RPMI8226 (cell line): ENCODE results near the gene MYOD1.
A peak's percentile ranks its signal among the peaks of the same experiment; 100 is the strongest.

Experiments used
- DNase-seq: peaks from one replicate; pipeline ENCODE4 v3.0.0-alpha.2; 2015

Gene MYOD1

GRCh38 chr11:17703951-17704350, 15.4 kb upstream of the MYOD1 start:
- DNase-seq, result no peak

GRCh38 chr11:17707830-17708229, 11.5 kb upstream of the MYOD1 start:
- DNase-seq, result no peak

GRCh38 chr11:17711836-17712235, 7.5 kb upstream of the MYOD1 start:
- DNase-seq, result no peak

GRCh38 chr11:17713851-17714250, 5.5 kb upstream of the MYOD1 start:
- DNase-seq, result no peak

- no peak for DNase-seq
Observed at GRCh38 chr11:17714356-17714854, 5.0 kb upstream of the MYOD1 start.

GRCh38 chr11:17714870-17715269, 4.5 kb upstream of the MYOD1 start:
- no peak for DNase-seq

GRCh38 chr11:17716807-17717206, 2.6 kb upstream of the MYOD1 start:
- no peak for DNase-seq

- no peak for DNase-seq
Observed at GRCh38 chr11:17718015-17718414, 1.4 kb upstream of the MYOD1 start.

GRCh38 chr11:17718510-17718962, 835 bp upstream of the MYOD1 start:
- no peak for DNase-seq

GRCh38 chr11:17719938-17720795, 796 bp downstream of the MYOD1 start:
- no peak for DNase-seq

GRCh38 chr11:17720796-17721171, 1.4 kb downstream of the MYOD1 start:
- no peak for DNase-seq

GRCh38 chr11:17721242-17721999, 2.0 kb downstream of the MYOD1 start:
- DNase-seq, result no peak

- DNase-seq, result peak; percentile 7
Observed at GRCh38 chr11:17722000-17722643, 2.8 kb downstream of the MYOD1 start.

GRCh38 chr11:17724020-17724908, 4.9 kb downstream of the MYOD1 start:
- no peak for DNase-seq

- DNase-seq, result no peak
Observed at GRCh38 chr11:17725174-17725573, 5.8 kb downstream of the MYOD1 start.

GRCh38 chr11:17730137-17730536, 10.8 kb downstream of the MYOD1 start:
- no peak for DNase-seq

- peak; percentile 73 for DNase-seq
Observed at GRCh38 chr11:17730608-17731462, 11.5 kb downstream of the MYOD1 start.

- DNase-seq, result no peak
Observed at GRCh38 chr11:17733261-17733660, 13.9 kb downstream of the MYOD1 start.

GRCh38 chr11:17734418-17734911, 15.1 kb downstream of the MYOD1 start, which contains the start of gene KCNC1:
Gene KCNC1, plus strand, starts transcription at chr11:17734781. Its CDS starts 1,222 bp downstream, at chr11:17736003.
- DNase-seq, result no peak

GRCh38 chr11:17734986-17735817, 15.8 kb downstream of the MYOD1 start:
- peak; percentile 40 for DNase-seq
